ENCODE data around the gene BORCS8.

- TF ChIP-seq RFX5 (IDR thresholded peaks at IDR 0.05; ENCODE audit: low read depth, low read length): no peak
- no peak for TF ChIP-seq CTCF (conservative IDR thresholded peaks at IDR 0.05; ENCODE audit: low read depth, low read length)
- TF ChIP-seq CEBPB (IDR thresholded peaks at IDR 0.05; ENCODE audit: low read depth, low read length): no peak
Observed at GRCh38 chr19:19139876-19140229, 52.1 kb downstream of the BORCS8 start.

Measured in IMR-90 (cell line).